WTC11 (cell line): ENCODE measurements around the gene BCAS3.

Source experiments
- ESRRA ChIP-seq: sonication (generic); formaldehyde crosslinking; IDR thresholded peaks from 2 replicates; pipeline ENCODE4 v1.8.1; 2022; ENCODE audit warnings: mild to moderate bottlenecking, missing genetic modification reagents, borderline replicate concordance
- GABPB1 ChIP-seq: sonication (generic); formaldehyde crosslinking; IDR thresholded peaks from 2 replicates; pipeline ENCODE4 v1.8.1; 2023; ENCODE audit warnings: mild to moderate bottlenecking, missing genetic modification reagents
- MXD4 ChIP-seq: fragments of 250-450 bp; sonication (Bioruptor Pico); IDR thresholded peaks from 2 replicates; pipeline ENCODE4 v1.8.0; 2021; ENCODE audit warnings: mild to moderate bottlenecking, moderate library complexity, borderline replicate concordance
- NR3C1 ChIP-seq: sonication (generic); formaldehyde crosslinking; conservative IDR thresholded peaks from 2 replicates; pipeline ENCODE4 v1.8.1; 2023; ENCODE audit warnings: low read depth, mild to moderate bottlenecking, missing genetic modification reagents
- SMAD3 ChIP-seq: sonication (generic); formaldehyde crosslinking; IDR thresholded peaks from 2 replicates; pipeline ENCODE4 v1.8.0; 2022; ENCODE audit warnings: missing genetic modification reagents, mild to moderate bottlenecking, borderline replicate concordance
- ZNF396 ChIP-seq: fragments of 250-450 bp; sonication (Bioruptor Pico); IDR thresholded peaks from 2 replicates; pipeline ENCODE4 v1.8.0; 2021; ENCODE audit warnings: mild to moderate bottlenecking, moderate library complexity, borderline replicate concordance
- TF ChIP-seq, protein P1 (sequence below): sonication (generic); formaldehyde crosslinking; conservative IDR thresholded peaks from 2 replicates; pipeline ENCODE4 v1.8.1; 2022; ENCODE audit warnings: mild to moderate bottlenecking, missing genetic modification reagents
- TF ChIP-seq, protein P2 (sequence below): sonication (generic); formaldehyde crosslinking; IDR thresholded peaks from 2 replicates; pipeline ENCODE4 v1.8.0; 2023; ENCODE audit warnings: mild to moderate bottlenecking, missing genetic modification reagents
- TF ChIP-seq, protein P3 (sequence below): fragments of 200-600 bp; IDR thresholded peaks from 2 replicates; pipeline ENCODE4 v1.8.0; 2022; ENCODE audit warnings: antibody characterized with exemption
- TF ChIP-seq, protein P4 (sequence below): sonication (generic); formaldehyde crosslinking; IDR thresholded peaks from 2 replicates; pipeline ENCODE4 v1.8.1; 2023; ENCODE audit warnings: mild to moderate bottlenecking, moderate library complexity, missing genetic modification reagents
- TF ChIP-seq, protein P5 (sequence below): sonication (generic); formaldehyde crosslinking; IDR thresholded peaks from 2 replicates; pipeline ENCODE4 v1.8.0; 2022; ENCODE audit warnings: mild to moderate bottlenecking, missing genetic modification reagents
- TF ChIP-seq, protein P6 (sequence below): sonication (generic); formaldehyde crosslinking; IDR thresholded peaks from 2 replicates; pipeline ENCODE4 v1.8.1; 2022; ENCODE audit warnings: mild to moderate bottlenecking, moderate library complexity, missing genetic modification reagents

DNA sequence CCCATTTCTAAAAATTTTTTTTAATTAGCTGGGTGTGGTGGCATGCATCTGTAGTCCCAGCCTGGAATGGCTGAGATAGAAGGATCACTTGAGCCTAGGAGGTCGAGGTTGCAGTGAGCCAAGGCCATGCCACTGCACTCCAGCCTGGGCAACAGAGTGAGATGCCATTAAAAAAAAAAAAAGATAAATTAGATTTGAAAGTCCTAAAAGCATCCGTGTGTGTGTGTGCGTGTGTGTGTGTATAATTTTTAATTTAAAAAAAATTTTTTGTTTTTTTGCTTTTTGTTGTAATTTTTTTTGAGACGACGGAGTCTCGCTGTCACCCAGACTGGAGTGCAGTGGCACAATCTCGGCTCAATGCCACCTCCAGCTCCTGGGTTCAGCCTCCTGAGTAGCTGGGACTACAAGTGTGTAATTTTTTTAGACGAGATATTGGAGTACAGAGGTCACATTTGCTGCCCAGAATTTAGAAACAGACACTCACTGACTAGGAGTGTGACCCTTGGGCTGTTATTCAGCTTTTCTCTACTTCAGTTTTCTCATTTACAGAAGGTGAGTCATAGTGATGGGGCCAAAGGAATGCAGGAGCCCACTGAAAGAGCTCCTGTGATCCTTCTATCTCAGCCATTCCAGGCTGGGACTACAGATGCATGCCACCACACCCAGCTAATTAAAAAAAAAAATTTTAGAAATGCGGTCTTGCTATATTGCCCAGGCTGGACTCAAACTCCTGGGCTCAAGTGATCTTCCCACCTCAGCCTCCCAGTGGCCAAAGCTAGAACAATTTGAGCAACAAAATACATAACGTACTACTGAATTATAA, 749.0 kb downstream of the BCAS3 start:
- TF ChIP-seq, protein P1, sequence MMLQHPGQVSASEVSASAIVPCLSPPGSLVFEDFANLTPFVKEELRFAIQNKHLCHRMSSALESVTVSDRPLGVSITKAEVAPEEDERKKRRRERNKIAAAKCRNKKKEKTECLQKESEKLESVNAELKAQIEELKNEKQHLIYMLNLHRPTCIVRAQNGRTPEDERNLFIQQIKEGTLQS (CRISPR knock-in tag): no peak
- TF ChIP-seq NR3C1 (CRISPR knock-in tag): no peak
- TF ChIP-seq, protein P2, sequence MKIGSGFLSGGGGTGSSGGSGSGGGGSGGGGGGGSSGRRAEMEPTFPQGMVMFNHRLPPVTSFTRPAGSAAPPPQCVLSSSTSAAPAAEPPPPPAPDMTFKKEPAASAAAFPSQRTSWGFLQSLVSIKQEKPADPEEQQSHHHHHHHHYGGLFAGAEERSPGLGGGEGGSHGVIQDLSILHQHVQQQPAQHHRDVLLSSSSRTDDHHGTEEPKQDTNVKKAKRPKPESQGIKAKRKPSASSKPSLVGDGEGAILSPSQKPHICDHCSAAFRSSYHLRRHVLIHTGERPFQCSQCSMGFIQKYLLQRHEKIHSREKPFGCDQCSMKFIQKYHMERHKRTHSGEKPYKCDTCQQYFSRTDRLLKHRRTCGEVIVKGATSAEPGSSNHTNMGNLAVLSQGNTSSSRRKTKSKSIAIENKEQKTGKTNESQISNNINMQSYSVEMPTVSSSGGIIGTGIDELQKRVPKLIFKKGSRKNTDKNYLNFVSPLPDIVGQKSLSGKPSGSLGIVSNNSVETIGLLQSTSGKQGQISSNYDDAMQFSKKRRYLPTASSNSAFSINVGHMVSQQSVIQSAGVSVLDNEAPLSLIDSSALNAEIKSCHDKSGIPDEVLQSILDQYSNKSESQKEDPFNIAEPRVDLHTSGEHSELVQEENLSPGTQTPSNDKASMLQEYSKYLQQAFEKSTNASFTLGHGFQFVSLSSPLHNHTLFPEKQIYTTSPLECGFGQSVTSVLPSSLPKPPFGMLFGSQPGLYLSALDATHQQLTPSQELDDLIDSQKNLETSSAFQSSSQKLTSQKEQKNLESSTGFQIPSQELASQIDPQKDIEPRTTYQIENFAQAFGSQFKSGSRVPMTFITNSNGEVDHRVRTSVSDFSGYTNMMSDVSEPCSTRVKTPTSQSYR (CRISPR knock-in tag): no peak
- no peak for TF ChIP-seq SMAD3 (CRISPR knock-in tag)
- TF ChIP-seq, protein P3, sequence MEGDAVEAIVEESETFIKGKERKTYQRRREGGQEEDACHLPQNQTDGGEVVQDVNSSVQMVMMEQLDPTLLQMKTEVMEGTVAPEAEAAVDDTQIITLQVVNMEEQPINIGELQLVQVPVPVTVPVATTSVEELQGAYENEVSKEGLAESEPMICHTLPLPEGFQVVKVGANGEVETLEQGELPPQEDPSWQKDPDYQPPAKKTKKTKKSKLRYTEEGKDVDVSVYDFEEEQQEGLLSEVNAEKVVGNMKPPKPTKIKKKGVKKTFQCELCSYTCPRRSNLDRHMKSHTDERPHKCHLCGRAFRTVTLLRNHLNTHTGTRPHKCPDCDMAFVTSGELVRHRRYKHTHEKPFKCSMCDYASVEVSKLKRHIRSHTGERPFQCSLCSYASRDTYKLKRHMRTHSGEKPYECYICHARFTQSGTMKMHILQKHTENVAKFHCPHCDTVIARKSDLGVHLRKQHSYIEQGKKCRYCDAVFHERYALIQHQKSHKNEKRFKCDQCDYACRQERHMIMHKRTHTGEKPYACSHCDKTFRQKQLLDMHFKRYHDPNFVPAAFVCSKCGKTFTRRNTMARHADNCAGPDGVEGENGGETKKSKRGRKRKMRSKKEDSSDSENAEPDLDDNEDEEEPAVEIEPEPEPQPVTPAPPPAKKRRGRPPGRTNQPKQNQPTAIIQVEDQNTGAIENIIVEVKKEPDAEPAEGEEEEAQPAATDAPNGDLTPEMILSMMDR: no peak
- TF ChIP-seq GABPB1 (CRISPR knock-in tag): no peak
- TF ChIP-seq ESRRA (CRISPR knock-in tag): no peak
- no peak for TF ChIP-seq ZNF396 (CRISPR knock-in tag)
- no peak for TF ChIP-seq MXD4
- TF ChIP-seq, protein P4, sequence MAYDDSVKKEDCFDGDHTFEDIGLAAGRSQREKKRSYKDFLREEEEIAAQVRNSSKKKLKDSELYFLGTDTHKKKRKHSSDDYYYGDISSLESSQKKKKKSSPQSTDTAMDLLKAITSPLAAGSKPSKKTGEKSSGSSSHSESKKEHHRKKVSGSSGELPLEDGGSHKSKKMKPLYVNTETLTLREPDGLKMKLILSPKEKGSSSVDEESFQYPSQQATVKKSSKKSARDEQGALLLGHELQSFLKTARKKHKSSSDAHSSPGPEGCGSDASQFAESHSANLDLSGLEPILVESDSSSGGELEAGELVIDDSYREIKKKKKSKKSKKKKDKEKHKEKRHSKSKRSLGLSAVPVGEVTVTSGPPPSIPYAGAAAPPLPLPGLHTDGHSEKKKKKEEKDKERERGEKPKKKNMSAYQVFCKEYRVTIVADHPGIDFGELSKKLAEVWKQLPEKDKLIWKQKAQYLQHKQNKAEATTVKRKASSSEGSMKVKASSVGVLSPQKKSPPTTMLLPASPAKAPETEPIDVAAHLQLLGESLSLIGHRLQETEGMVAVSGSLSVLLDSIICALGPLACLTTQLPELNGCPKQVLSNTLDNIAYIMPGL (CRISPR knock-in tag): no peak
- TF ChIP-seq, protein P5, sequence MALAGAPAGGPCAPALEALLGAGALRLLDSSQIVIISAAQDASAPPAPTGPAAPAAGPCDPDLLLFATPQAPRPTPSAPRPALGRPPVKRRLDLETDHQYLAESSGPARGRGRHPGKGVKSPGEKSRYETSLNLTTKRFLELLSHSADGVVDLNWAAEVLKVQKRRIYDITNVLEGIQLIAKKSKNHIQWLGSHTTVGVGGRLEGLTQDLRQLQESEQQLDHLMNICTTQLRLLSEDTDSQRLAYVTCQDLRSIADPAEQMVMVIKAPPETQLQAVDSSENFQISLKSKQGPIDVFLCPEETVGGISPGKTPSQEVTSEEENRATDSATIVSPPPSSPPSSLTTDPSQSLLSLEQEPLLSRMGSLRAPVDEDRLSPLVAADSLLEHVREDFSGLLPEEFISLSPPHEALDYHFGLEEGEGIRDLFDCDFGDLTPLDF (CRISPR knock-in tag): no peak
- TF ChIP-seq, protein P6, sequence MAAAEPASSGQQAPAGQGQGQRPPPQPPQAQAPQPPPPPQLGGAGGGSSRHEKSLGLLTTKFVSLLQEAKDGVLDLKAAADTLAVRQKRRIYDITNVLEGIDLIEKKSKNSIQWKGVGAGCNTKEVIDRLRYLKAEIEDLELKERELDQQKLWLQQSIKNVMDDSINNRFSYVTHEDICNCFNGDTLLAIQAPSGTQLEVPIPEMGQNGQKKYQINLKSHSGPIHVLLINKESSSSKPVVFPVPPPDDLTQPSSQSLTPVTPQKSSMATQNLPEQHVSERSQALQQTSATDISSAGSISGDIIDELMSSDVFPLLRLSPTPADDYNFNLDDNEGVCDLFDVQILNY (CRISPR knock-in tag): no peak
